ENCODE data around the gene TMEM108. TPM values are rescaled to one million over a fixed set of nuclear protein-coding genes. Genes with fewer than 3 reads are reported as not detected.

The TMEM108 gene
- total RNA-seq, 2 donors from 2014 or later: 1.6 TPM; not detected in 1

- WGBS, 2 donors: 35 to 48% methylated on average over 2 of the region's 2 CpGs
- no peaks in the 10 kb centered on the region for H3K36me3 ChIP-seq (replicated peaks in 1 of 2; ENCODE audit: insufficient read depth in 1 of 2, low read depth in 2 of 2)
- peak in 2 of 4 donors; percentile 13 to 25 for DNase-seq
These were observed 363.4 kb downstream of the TMEM108 start for GRCh38 chr3:133401374-133402135.

DNA sequence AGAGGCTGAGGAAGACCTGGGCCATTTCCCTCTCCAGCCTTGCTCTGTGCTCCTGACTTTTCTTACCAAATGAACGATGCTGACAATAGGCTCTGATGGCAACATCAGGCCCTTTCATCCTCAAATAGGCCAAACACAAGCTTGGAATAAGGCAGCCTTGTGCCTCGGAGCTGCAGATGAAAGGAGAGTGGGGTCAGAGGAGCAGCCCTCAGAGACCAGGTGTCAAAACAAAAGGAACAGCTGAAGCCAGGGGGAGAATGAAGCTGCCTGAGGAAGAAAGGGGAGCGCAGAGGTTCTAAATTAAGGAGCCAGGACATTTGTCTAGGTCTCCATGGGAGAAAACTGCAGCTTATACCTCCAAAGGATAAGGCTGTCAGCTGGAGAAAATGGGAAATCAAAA, 366.7 kb downstream of the TMEM108 start:
- TF ChIP-seq POLR2A (IDR thresholded peaks at IDR 0.05): no peak
- TF ChIP-seq, protein P1, sequence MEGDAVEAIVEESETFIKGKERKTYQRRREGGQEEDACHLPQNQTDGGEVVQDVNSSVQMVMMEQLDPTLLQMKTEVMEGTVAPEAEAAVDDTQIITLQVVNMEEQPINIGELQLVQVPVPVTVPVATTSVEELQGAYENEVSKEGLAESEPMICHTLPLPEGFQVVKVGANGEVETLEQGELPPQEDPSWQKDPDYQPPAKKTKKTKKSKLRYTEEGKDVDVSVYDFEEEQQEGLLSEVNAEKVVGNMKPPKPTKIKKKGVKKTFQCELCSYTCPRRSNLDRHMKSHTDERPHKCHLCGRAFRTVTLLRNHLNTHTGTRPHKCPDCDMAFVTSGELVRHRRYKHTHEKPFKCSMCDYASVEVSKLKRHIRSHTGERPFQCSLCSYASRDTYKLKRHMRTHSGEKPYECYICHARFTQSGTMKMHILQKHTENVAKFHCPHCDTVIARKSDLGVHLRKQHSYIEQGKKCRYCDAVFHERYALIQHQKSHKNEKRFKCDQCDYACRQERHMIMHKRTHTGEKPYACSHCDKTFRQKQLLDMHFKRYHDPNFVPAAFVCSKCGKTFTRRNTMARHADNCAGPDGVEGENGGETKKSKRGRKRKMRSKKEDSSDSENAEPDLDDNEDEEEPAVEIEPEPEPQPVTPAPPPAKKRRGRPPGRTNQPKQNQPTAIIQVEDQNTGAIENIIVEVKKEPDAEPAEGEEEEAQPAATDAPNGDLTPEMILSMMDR (IDR thresholded peaks at IDR 0.05): no peak
- intact Hi-C loops (cut with DNase I): no loop called here
- no peaks in the 10 kb centered on the region for H3K36me3 ChIP-seq (replicated peaks in 1 of 2; ENCODE audit: insufficient read depth in 1 of 2, low read depth in 2 of 2)
- no peak overlapping the region for H3K27ac ChIP-seq
- no peak for ATAC-seq
- no peak overlapping the region for H3K4me3 ChIP-seq
- 81 to 84% methylated on average over 3 of the region's 3 CpGs for WGBS, 2 donors
- no peaks in the 10 kb centered on the region for H3K4me1 ChIP-seq
- no peaks in the 10 kb centered on the region for H3K9me3 ChIP-seq
- DNase-seq: no peak
- H3K27me3 ChIP-seq: no peaks in the 10 kb centered on the region

More at GRCh38 chr3:133401374-133402135, 363.4 kb downstream of the TMEM108 start:
- TF ChIP-seq, protein P1 (IDR thresholded peaks at IDR 0.05): no peak
- TF ChIP-seq POLR2A (IDR thresholded peaks at IDR 0.05): no peak
- ATAC-seq: no peak
- H3K4me1 ChIP-seq: no peaks in the 10 kb centered on the region
- H3K27ac ChIP-seq: no peak overlapping the region
- intact Hi-C loops (cut with DNase I): no loop called here
- no peak overlapping the region for H3K4me3 ChIP-seq
- H3K27me3 ChIP-seq: no peaks in the 10 kb centered on the region
- no peaks in the 10 kb centered on the region for H3K9me3 ChIP-seq

DNA sequence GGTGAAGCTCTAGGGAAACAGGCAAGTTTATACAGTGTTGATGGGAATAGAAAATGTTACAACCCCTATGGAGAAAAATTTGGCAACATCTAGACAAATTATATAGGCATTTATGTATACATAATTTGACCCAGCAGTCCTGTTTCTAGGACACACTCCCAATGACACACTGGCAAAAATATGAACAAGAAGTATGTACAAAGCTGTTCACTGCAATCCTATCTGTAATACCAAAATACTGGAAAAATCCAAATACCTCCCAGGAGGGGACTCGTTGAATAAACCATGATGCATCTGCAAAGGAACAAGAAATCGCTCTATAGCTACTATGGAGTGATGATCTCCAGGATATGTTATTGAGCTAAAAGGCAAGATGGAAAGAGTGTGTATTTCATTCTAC, 370.2 kb downstream of the TMEM108 start:
- no peaks in the 10 kb centered on the region for H3K9me3 ChIP-seq
- no peaks in the 10 kb centered on the region for H3K27me3 ChIP-seq
- DNase-seq (no peak), ATAC-seq (no peak)
- 83 to 90% methylated on average over 2 of the region's 2 CpGs for WGBS, 2 donors
- H3K4me1 ChIP-seq: peaks cover 3% of the 10 kb centered on the region
- TF ChIP-seq POLR2A (IDR thresholded peaks at IDR 0.05): no peak
- TF ChIP-seq, protein P1 (IDR thresholded peaks at IDR 0.05): no peak
- no peak overlapping the region for H3K27ac ChIP-seq
- H3K36me3 ChIP-seq (replicated peaks in 1 of 2; ENCODE audit: insufficient read depth in 1 of 2, low read depth in 2 of 2): no peaks in the 10 kb centered on the region
- H3K4me3 ChIP-seq: no peak overlapping the region
- intact Hi-C loops (cut with DNase I): no loop called here

GRCh38 chr3:133408961-133409360, 370.8 kb downstream of the TMEM108 start:
- intact Hi-C loops (cut with DNase I): no loop called here
- WGBS, 2 donors: 44 to 45% methylated on average over 2 of the region's 2 CpGs
- no peak for DNase-seq

More at GRCh38 chr3:133408961-133409360, 370.8 kb downstream of the TMEM108 start:
- no peaks in the 10 kb centered on the region for H3K36me3 ChIP-seq (replicated peaks in 1 of 2; ENCODE audit: insufficient read depth in 1 of 2, low read depth in 2 of 2)
- TF ChIP-seq POLR2A (IDR thresholded peaks at IDR 0.05): no peak
- TF ChIP-seq, protein P1 (IDR thresholded peaks at IDR 0.05): no peak
- H3K27me3 ChIP-seq: no peaks in the 10 kb centered on the region
- no peak for ATAC-seq
- H3K4me3 ChIP-seq: no peak overlapping the region
- no peaks in the 10 kb centered on the region for H3K9me3 ChIP-seq
- no peak overlapping the region for H3K27ac ChIP-seq
- peaks cover 7% of the 10 kb centered on the region for H3K4me1 ChIP-seq

Data from body of pancreas (tissue), 4 donors.